CD14-positive monocyte (primary cell): ENCODE results near the gene PTPRU. TPM values are rescaled to one million over a fixed set of nuclear protein-coding genes. Genes with fewer than 3 reads are reported as not detected.

Experiments used
- DNase-seq, 3 donors: peaks; one replicate each; pipeline ENCODE4 v3.0.0-alpha.2; 2011 to 2022
- H2AFZ ChIP-seq: 2 replicates; pipeline ENCODE4 v1.6.0; 2012; ENCODE audit warnings: mild to moderate bottlenecking, low read depth, low read length, inconsistent platforms; ENCODE audit not compliant: insufficient read depth, poor library complexity, severe bottlenecking
- H3K27ac ChIP-seq, 2 donors: 1 replicate in 1 of 2; 2 replicates in 1 of 2; pipeline ENCODE4 v1.5.1; 2012 to 2013; ENCODE audit warnings: low read length in 2 of 2, control low read depth in 1 of 2, inconsistent platforms in 1 of 2, low read depth in 1 of 2, mild to moderate bottlenecking in 1 of 2
- H3K27me3 ChIP-seq, 2 donors: one replicate each; pipeline versions ENCODE4 v1.6.0 to v1.6.1; 2011 to 2013; ENCODE audit warnings: low read length in 2 of 2; ENCODE audit not compliant: control insufficient read depth in 2 of 2, insufficient read depth in 2 of 2
- H3K36me3 ChIP-seq, 2 donors: replicated peaks in 1 of 2; 1 replicate in 1 of 2; 2 replicates in 1 of 2; pipeline versions ENCODE4 v1.5.1 to v1.6.1; 2012 to 2013; ENCODE audit warnings: low read length in 2 of 2, control low read depth in 1 of 2, inconsistent platforms in 1 of 2, mild to moderate bottlenecking in 1 of 2; ENCODE audit not compliant: insufficient read depth in 2 of 2, control insufficient read depth in 1 of 2
- H3K4me1 ChIP-seq, 2 donors: 1 replicate in 1 of 2; 2 replicates in 1 of 2; pipeline versions ENCODE4 v1.5.1 to v1.6.1; 2012 to 2013; ENCODE audit warnings: low read length in 2 of 2, control low read depth in 1 of 2, inconsistent platforms in 1 of 2, mild to moderate bottlenecking in 1 of 2, moderate library complexity in 1 of 2; ENCODE audit not compliant: insufficient read depth in 2 of 2, control insufficient read depth in 1 of 2
- H3K4me2 ChIP-seq: replicated peaks from 2 replicates; pipeline ENCODE3; 2012; ENCODE audit warnings: low read length, moderate library complexity, mild to moderate bottlenecking; ENCODE audit not compliant: poor library complexity, severe bottlenecking; ENCODE audit errors: extremely low read depth
- H3K4me3 ChIP-seq, 3 experiments: fragments of 200-600 bp in 1 of 3; sonication (generic) in 1 of 3; replicated peaks in 1 of 3; 1 replicate in 2 of 3; 2 replicates in 1 of 3; pipeline ENCODE4 v1.5.1; 2011 to 2013; ENCODE audit warnings: low read length in 3 of 3, mild to moderate bottlenecking in 3 of 3, control low read depth in 2 of 3, low read depth in 2 of 3, inconsistent platforms in 1 of 3, moderate library complexity in 1 of 3
- H3K79me2 ChIP-seq: 2 replicates; pipeline ENCODE4 v1.6.0; 2012; ENCODE audit warnings: mild to moderate bottlenecking, control low read depth, inconsistent platforms, low read length, moderate library complexity; ENCODE audit not compliant: insufficient read depth
- H3K9ac ChIP-seq: 2 replicates; pipeline ENCODE4 v1.6.0; 2017; ENCODE audit warnings: low read length, mild to moderate bottlenecking; ENCODE audit not compliant: insufficient read depth, poor library complexity, severe bottlenecking
- H3K9me3 ChIP-seq, 2 donors: replicated peaks in 1 of 2; 1 replicate in 1 of 2; 2 replicates in 1 of 2; pipeline versions ENCODE4 v1.5.1 to v1.6.1; 2012 to 2013; ENCODE audit warnings: low read length in 2 of 2, control low read depth in 1 of 2; ENCODE audit not compliant: control insufficient read depth in 1 of 2, insufficient read depth in 1 of 2
- H4K20me1 ChIP-seq: 2 replicates; pipeline ENCODE4 v1.6.0; 2012; ENCODE audit warnings: mild to moderate bottlenecking, low read length, control low read depth, moderate library complexity; ENCODE audit not compliant: insufficient read depth
- H3K27ac Mint-ChIP-seq, 7 donors: one replicate each; pipeline ENCODE4 v1.8.0; 2020; ENCODE audit warnings: mild to moderate bottlenecking in 7 of 7, mixed read lengths in 7 of 7, moderate library complexity in 6 of 7, inconsistent platforms in 2 of 7
- H3K27me3 Mint-ChIP-seq, 3 donors: one replicate each; pipeline ENCODE4 v1.8.0; 2021 to 2022; ENCODE audit warnings: low read depth in 3 of 3, mild to moderate bottlenecking in 3 of 3, mixed read lengths in 3 of 3, moderate library complexity in 3 of 3, inconsistent platforms in 1 of 3
- H3K36me3 Mint-ChIP-seq, 2 donors: one replicate each; pipeline ENCODE4 v1.8.0; 2020; ENCODE audit warnings: mixed read lengths in 2 of 2, inconsistent platforms in 1 of 2, mild to moderate bottlenecking in 1 of 2
- H3K4me1 Mint-ChIP-seq: one replicate; pipeline ENCODE4 v1.8.0; 2020; ENCODE audit warnings: mild to moderate bottlenecking, mixed read lengths
- H3K4me3 Mint-ChIP-seq, 2 donors: one replicate each; pipeline ENCODE4 v1.8.0; 2020; ENCODE audit warnings: mild to moderate bottlenecking in 2 of 2, mixed read lengths in 2 of 2, moderate library complexity in 1 of 2
- H3K9me3 Mint-ChIP-seq, 7 donors: one replicate each; pipeline ENCODE4 v1.8.0; 2020 to 2022; ENCODE audit warnings: mixed read lengths in 7 of 7, mild to moderate bottlenecking in 6 of 7, moderate library complexity in 6 of 7, inconsistent platforms in 2 of 7
- WGBS: methylation state at CpG from one replicate; pipeline ENCODE4 v1.1.5; 2013; ENCODE audit warnings: missing lambda C conversion rate; ENCODE audit not compliant: insufficient coverage; 5-methylcytosine and 5-hydroxymethylcytosine counted together
- intact Hi-C, 2 donors: fragments of 100-400 bp; cut with micrococcal nuclease; formaldehyde crosslinking; loops; one replicate each; pipeline versions ENCODE4 v1.15.0 to v1.15.1; 2023
- polyA plus RNA-seq, 3 donors: library from polyadenylated mRNA; depleted of rRNA in 1 of 3; unstranded in 2 of 3; stranded (reverse) in 1 of 3; fragments of 300-500 nt in 2 of 3; fragments of >200 nt in 1 of 3; fragmentation: Illumina TruSeq in 2 of 3; gene quantifications; 1 replicate in 2 of 3; 2 replicates in 1 of 3; pipeline ENCODE4 v1.2.3, GENCODE V29; 2012 to 2021
- TF ChIP-seq, protein P1 (sequence below): fragments of 200-600 bp; IDR thresholded peaks from one replicate; pipeline ENCODE4 v1.8.0; 2022; ENCODE audit warnings: antibody characterized with exemption, mild to moderate bottlenecking

The PTPRU gene
- polyA plus RNA-seq, 3 donors, result 0.42 to 1.4 TPM; not detected in 1

DNA sequence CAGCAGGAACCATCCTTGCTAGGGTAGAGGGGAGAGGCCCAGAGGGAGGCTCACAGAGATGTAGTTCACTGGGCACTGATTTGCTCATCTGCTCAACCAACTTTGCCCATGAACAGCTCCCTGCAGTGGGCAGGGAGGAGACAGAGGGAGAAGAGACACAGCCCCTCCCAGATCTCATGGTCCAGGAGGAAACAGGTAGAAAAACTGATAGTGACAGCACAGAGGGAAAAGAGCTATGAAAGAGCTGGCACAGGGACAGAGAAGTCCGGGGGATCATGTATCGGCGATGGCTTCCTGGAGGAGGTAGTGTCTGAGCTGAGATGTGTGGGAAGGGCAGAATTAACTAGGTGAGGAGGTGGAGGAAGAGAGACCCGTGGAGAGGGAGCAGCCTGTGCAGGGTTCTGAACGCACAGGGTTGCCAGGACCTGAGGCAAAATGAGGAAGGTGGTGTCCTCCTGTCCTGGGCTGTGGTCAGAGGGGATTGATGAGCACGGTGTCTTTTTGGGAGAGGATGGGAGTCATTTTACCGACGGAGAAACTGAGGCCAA is 85.9 kb downstream of the PTPRU start:
- Histone ChIP-seq H3K4me1 (no peaks in the 10 kb centered on the region), H4K20me1 (no peaks in the 10 kb centered on the region), H3K4me3 (no peak overlapping the region), H3K27ac (no peak overlapping the region), H3K27me3 (no peaks in the 10 kb centered on the region), H3K36me3 (no peaks in the 10 kb centered on the region), H3K4me2 (no peak overlapping the region), H3K9ac (no peak overlapping the region), H2AFZ (no peak overlapping the region), H3K79me2 (no peaks in the 10 kb centered on the region), H3K9me3 (no peaks in the 10 kb centered on the region)
- Mint-ChIP-seq H3K4me3 (no peak overlapping the region), H3K9me3 (no peaks in the 10 kb centered on the region), H3K27ac (no peak overlapping the region), H3K27me3 (peaks cover 3 to 9% (median 9%) of the 10 kb centered on the region in 3 donors), H3K4me1 (no peaks in the 10 kb centered on the region), H3K36me3 (no peaks in the 10 kb centered on the region)
- intact Hi-C loops, result no loop called here
- WGBS, result 91% methylated on average over 8 of the region's 8 CpGs
- no peak for DNase-seq
- TF ChIP-seq, protein P1, sequence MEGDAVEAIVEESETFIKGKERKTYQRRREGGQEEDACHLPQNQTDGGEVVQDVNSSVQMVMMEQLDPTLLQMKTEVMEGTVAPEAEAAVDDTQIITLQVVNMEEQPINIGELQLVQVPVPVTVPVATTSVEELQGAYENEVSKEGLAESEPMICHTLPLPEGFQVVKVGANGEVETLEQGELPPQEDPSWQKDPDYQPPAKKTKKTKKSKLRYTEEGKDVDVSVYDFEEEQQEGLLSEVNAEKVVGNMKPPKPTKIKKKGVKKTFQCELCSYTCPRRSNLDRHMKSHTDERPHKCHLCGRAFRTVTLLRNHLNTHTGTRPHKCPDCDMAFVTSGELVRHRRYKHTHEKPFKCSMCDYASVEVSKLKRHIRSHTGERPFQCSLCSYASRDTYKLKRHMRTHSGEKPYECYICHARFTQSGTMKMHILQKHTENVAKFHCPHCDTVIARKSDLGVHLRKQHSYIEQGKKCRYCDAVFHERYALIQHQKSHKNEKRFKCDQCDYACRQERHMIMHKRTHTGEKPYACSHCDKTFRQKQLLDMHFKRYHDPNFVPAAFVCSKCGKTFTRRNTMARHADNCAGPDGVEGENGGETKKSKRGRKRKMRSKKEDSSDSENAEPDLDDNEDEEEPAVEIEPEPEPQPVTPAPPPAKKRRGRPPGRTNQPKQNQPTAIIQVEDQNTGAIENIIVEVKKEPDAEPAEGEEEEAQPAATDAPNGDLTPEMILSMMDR, result no peak

DNA sequence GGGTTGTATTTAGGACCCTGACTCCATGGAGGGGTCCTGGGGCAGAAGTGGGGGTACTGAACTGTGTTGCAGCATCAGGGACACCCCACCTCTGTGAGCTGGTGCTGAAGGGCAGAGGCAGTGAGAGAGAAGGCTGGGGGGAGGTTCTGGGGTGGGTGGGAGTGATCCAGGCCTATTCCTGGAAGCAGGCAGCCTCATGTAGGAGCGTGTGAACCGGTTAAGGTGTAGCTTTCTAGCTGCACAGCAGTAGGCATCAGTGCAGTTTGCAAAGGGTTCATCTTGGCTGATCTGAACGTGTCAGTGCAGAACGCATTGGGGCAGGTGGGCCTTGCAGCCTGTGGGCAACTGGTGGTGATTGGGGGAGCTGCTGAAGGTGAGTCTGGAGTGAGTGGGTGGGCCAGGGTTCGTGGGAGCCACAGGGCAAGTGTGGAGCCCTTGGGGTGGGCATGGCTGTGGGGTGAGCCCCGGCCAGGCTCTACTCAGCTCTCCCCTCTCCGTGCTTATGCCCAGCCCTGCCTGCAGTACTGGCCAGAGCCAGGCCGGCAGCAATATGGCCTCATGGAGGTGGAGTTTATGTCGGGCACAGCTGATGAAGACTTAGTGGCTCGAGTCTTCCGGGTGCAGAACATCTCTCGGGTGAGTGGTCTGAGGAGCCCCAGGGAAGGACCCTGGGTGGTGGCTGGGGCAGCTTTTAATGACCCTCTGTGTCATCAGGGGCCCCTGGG is 86.7 kb downstream of the PTPRU start:
- Histone ChIP-seq H4K20me1 (no peaks in the 10 kb centered on the region), H3K9ac (no peak overlapping the region), H3K36me3 (no peaks in the 10 kb centered on the region), H3K4me1 (no peaks in the 10 kb centered on the region), H3K79me2 (no peaks in the 10 kb centered on the region), H3K4me2 (no peak overlapping the region), H3K4me3 (no peak overlapping the region), H3K27me3 (no peaks in the 10 kb centered on the region), H3K27ac (no peak overlapping the region), H2AFZ (no peak overlapping the region), H3K9me3 (no peaks in the 10 kb centered on the region)
- intact Hi-C loops, result no loop called here
- no peak for DNase-seq
- Mint-ChIP-seq H3K9me3 (no peaks in the 10 kb centered on the region), H3K27me3 (peaks cover 3 to 9% (median 8%) of the 10 kb centered on the region in 3 donors), H3K4me3 (no peak overlapping the region), H3K27ac (peak overlapping the region in 1 of 7 donors; percentile 50), H3K4me1 (no peaks in the 10 kb centered on the region), H3K36me3 (no peaks in the 10 kb centered on the region)
- 88% methylated on average over 12 of the region's 12 CpGs for WGBS
- TF ChIP-seq, protein P1, result no peak
